C4-2B (cell line): Measurements from ENCODE around the gene SPC24.

Experiments
- H3K27ac ChIP-seq: fragments of 450-650 bp; 2 replicates; pipeline ENCODE4 v1.5.1; 2017
- ZFX ChIP-seq: fragments of 450-650 bp; IDR thresholded peaks from 2 replicates; pipeline ENCODE4 v1.6.1; 2017
- TF ChIP-seq, protein P1 (sequence below): fragments of 450-650 bp; conservative IDR thresholded peaks from 2 replicates; pipeline ENCODE4 v1.5.1; 2017; ENCODE audit warnings: mild to moderate bottlenecking

The SPC24 gene

GRCh38 chr19:11154683-11155047 is 917 bp downstream of the SPC24 start:
- peak overlapping the region; percentile 91 for H3K27ac ChIP-seq
- TF ChIP-seq, protein P1, sequence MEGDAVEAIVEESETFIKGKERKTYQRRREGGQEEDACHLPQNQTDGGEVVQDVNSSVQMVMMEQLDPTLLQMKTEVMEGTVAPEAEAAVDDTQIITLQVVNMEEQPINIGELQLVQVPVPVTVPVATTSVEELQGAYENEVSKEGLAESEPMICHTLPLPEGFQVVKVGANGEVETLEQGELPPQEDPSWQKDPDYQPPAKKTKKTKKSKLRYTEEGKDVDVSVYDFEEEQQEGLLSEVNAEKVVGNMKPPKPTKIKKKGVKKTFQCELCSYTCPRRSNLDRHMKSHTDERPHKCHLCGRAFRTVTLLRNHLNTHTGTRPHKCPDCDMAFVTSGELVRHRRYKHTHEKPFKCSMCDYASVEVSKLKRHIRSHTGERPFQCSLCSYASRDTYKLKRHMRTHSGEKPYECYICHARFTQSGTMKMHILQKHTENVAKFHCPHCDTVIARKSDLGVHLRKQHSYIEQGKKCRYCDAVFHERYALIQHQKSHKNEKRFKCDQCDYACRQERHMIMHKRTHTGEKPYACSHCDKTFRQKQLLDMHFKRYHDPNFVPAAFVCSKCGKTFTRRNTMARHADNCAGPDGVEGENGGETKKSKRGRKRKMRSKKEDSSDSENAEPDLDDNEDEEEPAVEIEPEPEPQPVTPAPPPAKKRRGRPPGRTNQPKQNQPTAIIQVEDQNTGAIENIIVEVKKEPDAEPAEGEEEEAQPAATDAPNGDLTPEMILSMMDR: no peak
- no peak for TF ChIP-seq ZFX

DNA sequence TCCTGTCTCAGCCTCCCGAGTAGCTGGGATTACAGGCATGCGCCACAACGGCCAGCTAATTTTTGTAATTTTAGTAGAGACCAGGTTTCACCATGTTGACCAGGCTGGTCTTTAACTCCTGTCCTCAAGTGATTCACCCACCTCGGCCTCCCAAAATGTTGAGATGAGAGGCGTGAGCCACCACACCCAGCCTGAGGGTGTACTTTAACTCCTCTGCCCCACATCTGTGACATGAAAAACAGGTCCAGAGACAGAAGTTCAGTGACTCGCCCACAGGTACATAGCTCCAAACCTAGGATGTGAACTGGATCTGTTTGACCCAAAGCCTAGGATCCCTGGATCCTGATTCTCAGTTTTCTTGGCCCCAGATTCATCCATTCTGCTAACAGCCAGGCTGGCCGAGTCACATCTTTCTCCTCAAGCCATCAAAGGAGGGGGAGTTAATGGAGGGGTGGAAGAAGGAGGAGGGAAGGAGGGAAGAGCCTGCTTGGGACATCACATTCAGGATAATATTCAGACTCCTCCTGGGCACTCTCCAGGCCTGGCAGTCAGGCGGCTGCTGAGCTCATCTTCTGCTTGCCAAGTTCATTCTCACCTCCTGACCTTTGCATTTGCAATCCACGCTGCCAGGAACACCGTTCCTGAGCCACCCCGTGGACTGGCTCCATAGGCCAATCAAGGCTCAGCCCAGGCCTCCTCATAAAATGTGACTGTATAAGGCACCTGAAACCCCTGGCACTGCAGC is 3.1 kb downstream of the SPC24 start:
- peak overlapping the region; percentile 91 for H3K27ac ChIP-seq
- TF ChIP-seq, protein P1: no peak
- TF ChIP-seq ZFX: no peak

- TF ChIP-seq ZFX: no peak
- TF ChIP-seq, protein P1: no peak
- H3K27ac ChIP-seq: no peak overlapping the region
These were observed 4.4 kb downstream of the SPC24 start for GRCh38 chr19:11151181-11151580.

GRCh38 chr19:11148001-11148400 is 7.6 kb downstream of the SPC24 start:
- no peak overlapping the region for H3K27ac ChIP-seq
- no peak for TF ChIP-seq ZFX
- TF ChIP-seq, protein P1: no peak

DNA sequence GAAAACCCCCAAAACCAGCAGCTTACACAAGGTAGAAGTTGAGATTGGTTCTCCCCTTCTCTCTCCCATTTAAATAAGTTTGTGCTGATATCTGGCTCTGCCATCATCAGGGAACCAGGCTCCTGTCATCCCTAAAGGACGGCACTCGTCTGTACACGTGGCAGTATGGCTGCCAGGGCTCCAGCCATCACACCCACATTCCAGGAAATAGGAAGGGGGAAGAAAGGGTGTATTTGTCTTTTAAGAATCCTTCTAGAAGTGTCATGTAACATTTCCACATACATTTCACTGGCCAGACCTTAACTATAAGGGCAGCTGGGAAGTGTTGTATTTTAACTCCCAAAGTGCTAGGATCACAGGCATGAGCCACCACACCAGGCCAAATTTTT is 10.1 kb downstream of the SPC24 start:
- TF ChIP-seq ZFX: no peak
- TF ChIP-seq, protein P1: no peak
- H3K27ac ChIP-seq: no peak overlapping the region

DNA sequence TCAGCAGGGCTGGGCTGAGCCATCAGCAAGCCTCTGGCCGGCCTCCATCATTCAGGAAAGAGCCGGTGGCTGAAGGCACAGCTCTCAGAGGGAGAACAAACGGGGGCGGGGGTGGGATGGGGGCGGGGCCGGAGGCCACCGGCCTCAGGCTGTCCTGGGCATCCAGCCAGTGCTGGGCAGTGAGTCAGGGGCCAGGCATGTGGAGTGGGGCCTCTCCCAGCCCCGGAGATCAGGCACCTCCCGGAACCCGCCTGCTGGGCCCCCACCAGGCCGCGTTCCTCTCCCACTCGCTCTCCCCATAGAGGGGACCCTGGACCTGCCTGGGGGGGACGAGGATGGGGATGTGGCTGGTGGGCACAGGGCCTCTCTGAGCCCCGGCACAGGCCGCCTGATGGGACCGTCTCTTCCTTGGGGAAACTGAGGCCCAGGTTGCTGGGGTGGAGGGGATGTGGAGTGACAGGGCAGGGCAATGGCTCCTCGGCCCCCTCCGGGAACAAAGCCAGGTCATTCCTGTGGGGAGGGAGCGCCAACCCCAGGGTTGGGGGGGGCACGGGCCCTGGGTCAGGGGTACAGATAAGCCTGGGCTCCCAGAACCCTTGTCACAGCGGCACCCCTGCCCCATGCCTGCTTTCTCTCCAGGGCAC is 12.9 kb downstream of the SPC24 start:
- no peak for TF ChIP-seq ZFX
- TF ChIP-seq, protein P1: no peak
- H3K27ac ChIP-seq: no peak overlapping the region

GRCh38 chr19:11141937-11142527 is 13.6 kb downstream of the SPC24 start:
- TF ChIP-seq, protein P1: no peak
- no peak for TF ChIP-seq ZFX
- no peak overlapping the region for H3K27ac ChIP-seq
